HG02884 (cell line): ENCODE results near the gene RAD51B.

ENCODE experiments used
- ATAC-seq: cut with Tn5 transposase; IDR thresholded peaks from one replicate; pipeline ENCODE4 v1.9.1; 2021; ENCODE audit warnings: mild to moderate bottlenecking, moderate library complexity; ENCODE audit not compliant: unreplicated experiment

Gene RAD51B

DNA sequence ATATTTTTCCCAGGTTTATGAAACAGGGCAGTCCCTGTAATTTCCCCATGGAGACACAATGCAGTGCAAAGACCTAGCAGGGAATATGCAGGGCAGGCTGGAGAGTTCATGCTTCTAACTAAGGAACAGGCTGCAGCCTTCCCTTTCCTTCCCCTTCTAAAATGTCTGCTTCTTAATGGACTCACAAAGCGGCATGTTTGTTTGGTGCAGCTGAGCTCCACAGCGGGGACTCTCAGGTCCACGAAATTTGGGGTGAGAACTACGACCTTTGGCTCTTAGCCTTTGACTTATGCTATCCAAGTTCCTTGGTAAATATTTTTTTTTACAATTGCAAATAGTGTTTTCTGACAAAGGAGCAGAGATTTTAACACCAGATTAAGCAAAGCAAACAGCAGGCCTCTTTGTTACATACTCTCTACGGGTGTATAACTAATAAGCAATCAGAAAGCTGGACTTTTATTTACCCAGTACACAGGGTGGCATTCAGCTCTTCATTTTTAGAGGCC, 649.7 kb downstream of the RAD51B start:
- ATAC-seq, result no peak

- ATAC-seq, result no peak
Observed at GRCh38 chr14:68470361-68470760, 650.8 kb downstream of the RAD51B start.

GRCh38 chr14:68471029-68471963, 651.7 kb downstream of the RAD51B start:
- ATAC-seq, result peak; percentile 59

DNA sequence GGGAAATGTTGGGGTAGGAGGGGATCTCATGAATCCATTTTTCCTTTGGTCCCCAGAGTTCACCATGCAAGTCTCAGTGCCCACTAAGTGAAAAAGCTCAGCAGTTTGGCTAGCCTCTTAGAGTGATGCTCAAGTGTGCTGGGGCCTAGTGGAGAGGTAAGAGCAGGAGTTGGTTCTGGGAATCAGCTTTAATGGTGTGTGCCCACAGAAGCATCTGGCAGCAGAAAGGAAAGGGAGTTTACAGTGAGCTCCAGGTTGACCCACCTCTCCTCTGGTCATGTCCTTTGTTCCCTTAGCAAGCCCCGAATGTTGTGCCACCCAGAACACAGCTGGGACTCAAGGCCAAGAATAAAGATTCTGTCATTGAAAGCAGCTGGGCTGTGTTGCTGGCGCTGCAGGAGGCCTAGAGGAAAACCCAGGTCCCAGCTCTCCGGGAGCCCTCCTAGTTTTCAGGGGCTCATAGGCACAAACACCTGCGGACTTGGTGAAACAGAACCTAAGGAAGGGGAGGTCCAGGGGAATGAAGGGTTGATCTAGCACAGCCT, 652.5 kb downstream of the RAD51B start:
- no peak for ATAC-seq

DNA sequence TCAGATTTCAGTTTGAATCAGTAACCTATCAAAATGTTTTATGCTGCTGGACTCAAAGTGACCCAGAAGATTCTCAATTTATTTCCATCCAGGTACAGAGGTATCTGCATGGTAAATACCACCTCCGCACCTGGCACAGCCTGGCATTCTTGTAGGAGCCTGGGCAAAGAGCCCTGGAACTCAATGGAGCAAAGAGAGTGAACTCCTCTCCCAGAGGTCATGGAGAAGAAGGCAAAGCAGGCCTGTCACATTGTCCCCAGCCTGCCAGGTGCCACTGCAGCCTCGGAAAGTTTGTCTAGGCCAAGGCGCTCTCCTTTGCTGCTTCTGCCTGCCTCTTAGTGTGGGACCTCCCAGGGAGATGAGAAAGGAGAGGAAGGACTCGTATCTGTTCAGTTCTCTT, 653.5 kb downstream of the RAD51B start:
- ATAC-seq, result no peak

GRCh38 chr14:68473794-68474193, 654.2 kb downstream of the RAD51B start:
- ATAC-seq, result no peak

DNA sequence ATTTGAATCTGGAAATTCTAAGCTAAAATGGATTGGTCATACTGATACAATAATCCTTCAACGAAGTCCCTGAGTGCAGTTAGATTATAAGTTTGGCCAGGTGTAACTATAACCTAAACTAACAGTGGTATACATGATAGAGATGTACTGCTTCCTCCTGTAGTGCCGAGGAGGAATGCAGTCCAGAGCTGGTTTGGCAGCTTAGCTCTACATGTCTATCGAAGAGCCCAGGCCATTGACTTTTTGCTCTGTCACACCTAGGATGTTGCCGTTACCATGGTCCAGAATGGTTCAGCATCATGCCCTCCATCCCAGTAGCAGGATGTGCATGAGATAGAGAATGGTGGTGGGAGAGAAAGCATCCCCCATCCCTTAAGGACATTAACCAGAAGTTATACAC, 655.2 kb downstream of the RAD51B start:
- ATAC-seq, result no peak

- no peak for ATAC-seq
Observed at GRCh38 chr14:68475802-68476201, 656.2 kb downstream of the RAD51B start.

- peak; percentile 90 for ATAC-seq
Observed at GRCh38 chr14:68476212-68477109, 656.9 kb downstream of the RAD51B start.

DNA sequence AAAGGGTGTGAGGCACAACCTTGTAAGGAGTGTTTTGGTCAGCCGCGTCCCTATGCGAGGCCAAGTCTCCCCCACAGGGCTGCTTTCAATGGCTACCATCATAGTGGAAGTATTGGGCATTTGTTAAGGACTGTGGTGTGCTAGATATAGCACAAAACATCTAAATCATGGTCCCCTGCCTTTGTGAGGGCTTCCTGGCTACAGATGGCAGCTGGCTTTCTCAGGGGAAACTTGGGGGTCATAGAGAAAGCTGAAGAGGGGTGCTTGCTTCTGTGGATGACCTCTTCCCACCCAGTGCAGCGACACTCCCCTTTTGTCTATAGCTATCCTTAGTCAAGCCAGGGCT, 657.5 kb downstream of the RAD51B start:
- no peak for ATAC-seq

DNA sequence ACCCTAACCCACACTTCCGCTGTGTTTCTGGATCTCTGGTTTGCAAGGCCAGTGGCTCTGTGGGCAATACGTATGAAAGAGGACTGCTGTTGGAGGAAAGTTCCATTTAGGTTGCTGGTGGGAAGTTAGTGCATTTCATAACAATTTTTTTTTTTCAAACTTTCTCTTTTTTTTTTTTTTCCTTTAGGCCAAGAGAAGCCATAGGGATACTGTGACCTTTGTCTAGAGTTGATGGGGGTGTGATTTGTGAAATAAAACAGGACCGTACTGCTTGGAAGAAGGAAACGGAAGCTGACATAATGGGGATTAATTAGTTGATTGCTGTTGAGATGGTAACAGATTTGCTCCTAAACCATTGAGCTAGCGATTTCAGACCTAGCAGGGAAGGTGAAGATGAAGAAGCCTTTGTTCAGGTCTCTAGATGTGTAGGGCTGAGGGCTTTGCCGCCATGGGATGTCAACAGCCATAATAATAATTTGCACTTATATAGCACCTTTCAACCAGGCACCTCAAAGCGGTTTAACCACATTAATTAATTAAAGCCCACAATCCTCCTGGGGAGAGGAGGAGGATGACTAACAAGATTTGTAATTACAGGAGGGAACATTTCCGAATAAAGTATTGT, 658.0 kb downstream of the RAD51B start:
- ATAC-seq, result no peak

GRCh38 chr14:68479247-68479646, 659.7 kb downstream of the RAD51B start:
- no peak for ATAC-seq

- no peak for ATAC-seq
Observed at GRCh38 chr14:68482018-68482417, 662.4 kb downstream of the RAD51B start.

- no peak for ATAC-seq
Observed at GRCh38 chr14:68482772-68483395, 663.3 kb downstream of the RAD51B start.

DNA sequence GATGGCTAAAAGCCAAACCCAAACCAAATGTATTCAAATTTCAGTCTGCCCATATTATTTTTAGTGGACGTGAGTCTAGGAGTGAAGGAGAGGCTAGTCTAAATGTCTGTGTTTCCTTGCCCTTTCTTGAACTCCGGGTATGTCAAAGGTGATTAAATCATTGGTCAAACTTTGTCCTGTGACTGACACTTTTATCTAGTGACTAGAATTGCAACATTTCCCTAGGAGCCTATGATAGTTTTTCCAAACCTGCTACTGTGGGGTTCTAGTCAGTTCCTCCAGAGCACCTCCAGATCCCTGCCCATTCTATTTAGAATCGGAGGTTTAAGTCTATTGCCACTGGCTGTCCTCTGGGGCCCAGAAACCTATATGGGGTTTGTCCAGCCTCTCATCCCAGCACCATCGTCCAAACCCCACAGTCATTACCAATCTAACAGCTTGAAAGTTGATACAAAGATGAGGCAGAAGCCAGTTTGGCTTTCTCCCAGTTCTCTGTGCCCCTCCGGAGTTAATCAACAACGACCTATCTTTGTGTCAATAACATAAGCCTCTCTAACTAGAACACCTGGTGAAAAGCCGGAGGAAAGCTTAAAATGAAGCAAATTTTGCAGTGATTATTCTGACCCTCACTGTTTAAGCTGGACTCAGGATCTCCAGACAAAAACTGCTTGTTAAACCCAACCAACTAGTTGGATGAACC, 666.6 kb downstream of the RAD51B start:
- no peak for ATAC-seq

DNA sequence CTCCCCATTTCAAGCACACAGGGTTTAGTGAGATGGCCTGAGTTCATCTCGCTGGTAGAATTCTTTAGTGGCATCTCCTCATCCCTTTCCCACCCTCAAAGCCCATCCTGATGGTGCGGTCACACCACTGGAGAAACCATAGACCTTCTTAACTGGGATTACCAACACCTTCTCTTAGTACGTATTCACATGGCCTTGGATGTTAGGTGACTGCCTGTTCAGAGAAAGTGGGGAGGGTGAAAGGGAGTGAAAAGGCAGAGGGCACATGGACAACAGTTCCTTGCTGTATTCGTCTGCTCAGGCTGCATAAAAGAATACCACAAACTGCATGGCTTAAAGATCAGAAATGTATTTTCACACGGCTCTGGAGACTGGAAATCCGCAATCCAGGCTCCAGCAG, 667.2 kb downstream of the RAD51B start:
- ATAC-seq, result no peak

DNA sequence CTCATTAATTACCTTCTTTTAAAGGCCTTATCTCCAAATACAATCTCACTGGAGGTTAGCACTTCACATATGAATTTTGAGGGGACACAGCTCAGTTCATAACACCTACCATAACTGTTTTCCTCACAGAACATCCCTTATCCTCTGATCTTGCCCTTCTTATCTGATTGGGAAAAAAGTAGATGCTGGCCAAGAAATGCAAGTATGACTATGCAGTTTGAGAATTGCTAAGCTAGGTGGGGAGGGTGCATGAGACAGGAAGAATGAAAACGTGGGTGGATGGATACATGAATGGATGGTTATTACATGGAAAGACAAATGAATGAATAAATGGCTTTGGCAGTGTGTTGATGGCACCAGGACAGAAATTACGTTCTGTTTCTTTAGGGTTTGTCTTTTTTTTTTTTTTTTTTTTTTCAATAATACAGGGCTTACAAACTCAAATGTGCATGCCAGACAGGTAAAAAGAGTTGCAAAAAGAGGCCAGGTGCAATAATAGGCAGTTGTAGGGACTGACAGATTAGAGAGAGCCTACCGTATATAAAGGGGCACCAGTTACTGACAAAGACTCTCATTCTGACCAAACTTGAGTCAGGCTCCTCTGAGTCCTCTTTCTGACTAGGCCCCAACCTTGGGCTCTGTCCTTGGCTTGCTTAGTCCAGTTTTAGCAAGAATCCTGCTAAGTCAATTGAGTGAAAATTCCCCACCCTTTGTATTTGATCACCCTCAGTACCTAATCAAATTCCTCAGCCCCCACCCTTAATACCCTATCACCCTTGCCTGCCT, 668.4 kb downstream of the RAD51B start:
- no peak for ATAC-seq

DNA sequence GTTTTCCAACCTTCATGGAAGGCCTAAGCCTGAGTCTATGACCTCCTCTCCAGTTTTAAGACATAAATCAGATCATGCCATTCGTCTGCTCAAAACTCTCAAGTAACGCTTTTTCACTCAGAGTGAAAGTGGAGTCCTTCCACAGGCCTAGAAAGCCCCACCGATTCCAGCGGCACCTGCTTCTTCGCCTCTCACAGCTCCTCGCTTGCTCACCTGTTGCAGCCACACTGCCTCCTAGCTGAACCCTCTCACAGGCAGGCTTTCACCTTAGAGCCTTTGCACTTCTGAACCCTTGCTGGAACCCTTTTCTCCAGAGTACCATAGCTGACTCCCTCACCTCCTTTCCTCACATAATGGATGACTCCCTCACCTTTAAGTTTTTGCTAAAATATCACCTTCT, 672.2 kb downstream of the RAD51B start:
- no peak for ATAC-seq
